ENCODE measurements around the gene GINS3. TPM values are rescaled to one million over a fixed set of nuclear protein-coding genes. Genes with fewer than 3 reads are reported as not detected.

Gene GINS3
- total RNA-seq, 3 donors from 2014 or later (not counting 1 experiment from before 2014, with no cell fraction given): 1.4 to 3.5 (median 2.2) TPM

GRCh38 chr16:58448890-58449289 lies 56.6 kb downstream of the GINS3 start:
- WGBS (ENCODE audit: insufficient coverage): 65% methylated on average over 2 of the region's 2 CpGs
- no peaks in the 10 kb centered on the region for H3K36me3 ChIP-seq (ENCODE audit: control insufficient read depth, insufficient read depth, low read length)
- H3K27ac Mint-ChIP-seq: no peak overlapping the region
- no peaks in the 10 kb centered on the region for H3K36me3 Mint-ChIP-seq
- peaks cover 12 to 17% of the 10 kb centered on the region in 2 donors for H3K4me1 Mint-ChIP-seq
- H3K4me1 ChIP-seq (ENCODE audit: control insufficient read depth, insufficient read depth, low read length): peaks cover 11% of the 10 kb centered on the region
- intact Hi-C loops (cut with micrococcal nuclease): no loop called here
- H3K4me3 ChIP-seq (ENCODE audit: low read length): no peak overlapping the region
- no peaks in the 10 kb centered on the region for H3K9me3 ChIP-seq (ENCODE audit: control insufficient read depth, insufficient read depth, low read length)
- H3K27me3 ChIP-seq (ENCODE audit: control insufficient read depth, insufficient read depth, low read length): no peaks in the 10 kb centered on the region
- TF ChIP-seq, protein P1, sequence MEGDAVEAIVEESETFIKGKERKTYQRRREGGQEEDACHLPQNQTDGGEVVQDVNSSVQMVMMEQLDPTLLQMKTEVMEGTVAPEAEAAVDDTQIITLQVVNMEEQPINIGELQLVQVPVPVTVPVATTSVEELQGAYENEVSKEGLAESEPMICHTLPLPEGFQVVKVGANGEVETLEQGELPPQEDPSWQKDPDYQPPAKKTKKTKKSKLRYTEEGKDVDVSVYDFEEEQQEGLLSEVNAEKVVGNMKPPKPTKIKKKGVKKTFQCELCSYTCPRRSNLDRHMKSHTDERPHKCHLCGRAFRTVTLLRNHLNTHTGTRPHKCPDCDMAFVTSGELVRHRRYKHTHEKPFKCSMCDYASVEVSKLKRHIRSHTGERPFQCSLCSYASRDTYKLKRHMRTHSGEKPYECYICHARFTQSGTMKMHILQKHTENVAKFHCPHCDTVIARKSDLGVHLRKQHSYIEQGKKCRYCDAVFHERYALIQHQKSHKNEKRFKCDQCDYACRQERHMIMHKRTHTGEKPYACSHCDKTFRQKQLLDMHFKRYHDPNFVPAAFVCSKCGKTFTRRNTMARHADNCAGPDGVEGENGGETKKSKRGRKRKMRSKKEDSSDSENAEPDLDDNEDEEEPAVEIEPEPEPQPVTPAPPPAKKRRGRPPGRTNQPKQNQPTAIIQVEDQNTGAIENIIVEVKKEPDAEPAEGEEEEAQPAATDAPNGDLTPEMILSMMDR (IDR thresholded peaks at IDR 0.05): no peak
- H3K4me3 Mint-ChIP-seq: no peak overlapping the region
- peaks cover 1 to 8% of the 10 kb centered on the region in 2 donors for H3K27me3 Mint-ChIP-seq (ENCODE audit: low read depth in 2 of 2)
- H3K27ac ChIP-seq (ENCODE audit: low read length): no peak overlapping the region
- ATAC-seq (no peak), DNase-seq (no peak)
- no peaks in the 10 kb centered on the region for H3K9me3 Mint-ChIP-seq

DNA sequence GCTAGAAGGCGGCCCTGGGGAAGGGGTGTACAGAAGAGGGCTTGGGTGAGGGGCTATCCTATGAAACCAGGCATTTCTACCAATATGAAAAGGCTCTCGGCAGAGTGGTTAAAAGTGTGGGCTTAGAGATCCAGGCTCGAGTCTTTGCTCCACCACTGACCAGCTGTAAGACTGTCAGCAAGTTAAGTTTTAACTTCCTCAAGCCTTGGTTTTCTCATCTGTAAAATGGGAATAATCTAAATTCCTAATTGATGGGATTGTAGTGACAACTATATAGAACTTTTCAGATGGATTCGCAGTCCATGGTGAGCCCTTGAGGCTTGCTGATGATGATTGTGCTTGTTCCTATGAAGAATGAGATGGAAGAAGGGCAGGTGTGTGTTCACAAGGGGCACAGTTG lies 57.0 kb downstream of the GINS3 start:
- Histone ChIP-seq H3K36me3 (ENCODE audit: control insufficient read depth, insufficient read depth, low read length) (no peaks in the 10 kb centered on the region), H3K27ac (ENCODE audit: low read length) (no peak overlapping the region), H3K27me3 (ENCODE audit: control insufficient read depth, insufficient read depth, low read length) (no peaks in the 10 kb centered on the region), H3K4me3 (ENCODE audit: low read length) (no peak overlapping the region), H3K9me3 (ENCODE audit: control insufficient read depth, insufficient read depth, low read length) (no peaks in the 10 kb centered on the region), H3K4me1 (ENCODE audit: control insufficient read depth, insufficient read depth, low read length) (peaks cover 11% of the 10 kb centered on the region)
- 83% methylated on average over 4 of the region's 4 CpGs for WGBS (ENCODE audit: insufficient coverage)
- no peaks in the 10 kb centered on the region for H3K9me3 Mint-ChIP-seq
- TF ChIP-seq, protein P1 (IDR thresholded peaks at IDR 0.05): no peak
- intact Hi-C loops (cut with micrococcal nuclease): no loop called here
- no peak for DNase-seq
- ATAC-seq: no peak
- H3K27me3 Mint-ChIP-seq (ENCODE audit: low read depth in 2 of 2): peaks cover 5 to 10% of the 10 kb centered on the region in 2 donors
- H3K4me1 Mint-ChIP-seq: peaks cover 12 to 17% of the 10 kb centered on the region in 2 donors
- no peak overlapping the region for H3K27ac Mint-ChIP-seq
- no peaks in the 10 kb centered on the region for H3K36me3 Mint-ChIP-seq
- H3K4me3 Mint-ChIP-seq: no peak overlapping the region

GRCh38 chr16:58449768-58450167 lies 57.5 kb downstream of the GINS3 start:
- H3K36me3 ChIP-seq (ENCODE audit: control insufficient read depth, insufficient read depth, low read length): no peaks in the 10 kb centered on the region
- DNase-seq: no peak
- no peaks in the 10 kb centered on the region for H3K36me3 Mint-ChIP-seq
- intact Hi-C loops (cut with micrococcal nuclease): no loop called here
- WGBS (ENCODE audit: insufficient coverage): 20% methylated on average over 3 of the region's 5 CpGs
- H3K4me1 ChIP-seq (ENCODE audit: control insufficient read depth, insufficient read depth, low read length): peaks cover 11% of the 10 kb centered on the region
- TF ChIP-seq, protein P1 (IDR thresholded peaks at IDR 0.05): no peak
- no peak overlapping the region for H3K27ac ChIP-seq (ENCODE audit: low read length)
- peak; percentile 70 to 99 (median 78) for ATAC-seq
- peak overlapping the region; percentile 32 for H3K4me3 Mint-ChIP-seq
- peaks cover 12 to 17% of the 10 kb centered on the region in 2 donors for H3K4me1 Mint-ChIP-seq
- no peak overlapping the region for H3K4me3 ChIP-seq (ENCODE audit: low read length)
- H3K27ac Mint-ChIP-seq: no peak overlapping the region
- no peaks in the 10 kb centered on the region for H3K27me3 ChIP-seq (ENCODE audit: control insufficient read depth, insufficient read depth, low read length)
- no peaks in the 10 kb centered on the region for H3K9me3 Mint-ChIP-seq
- peaks cover 10% of the 10 kb centered on the region in 2 donors for H3K27me3 Mint-ChIP-seq (ENCODE audit: low read depth in 2 of 2)
- H3K9me3 ChIP-seq (ENCODE audit: control insufficient read depth, insufficient read depth, low read length): no peaks in the 10 kb centered on the region

DNA sequence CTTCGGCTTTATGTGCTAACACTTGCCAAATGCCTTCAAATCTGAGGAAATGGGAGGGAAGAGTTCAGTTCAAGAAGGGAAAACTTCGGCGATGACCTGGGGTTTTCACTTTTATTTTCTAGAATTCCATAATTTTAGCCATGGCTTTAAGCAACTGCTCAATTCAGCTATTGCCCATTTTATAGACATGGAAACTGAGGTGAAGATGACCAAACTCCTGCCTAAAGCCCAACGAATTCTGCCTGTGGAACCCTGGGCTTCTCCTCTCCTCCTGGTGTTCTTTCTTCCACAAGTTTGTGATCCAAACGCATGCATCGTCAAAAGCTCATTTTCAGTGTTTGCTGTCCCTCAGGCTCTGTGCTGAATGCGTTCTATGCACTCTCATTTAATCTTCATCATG lies 58.3 kb downstream of the GINS3 start:
- peaks cover 12 to 17% of the 10 kb centered on the region in 2 donors for H3K4me1 Mint-ChIP-seq
- 86% methylated on average over 6 of the region's 7 CpGs for WGBS (ENCODE audit: insufficient coverage)
- H3K4me3 Mint-ChIP-seq: no peak overlapping the region
- no peaks in the 10 kb centered on the region for H3K9me3 ChIP-seq (ENCODE audit: control insufficient read depth, insufficient read depth, low read length)
- no peak overlapping the region for H3K27ac Mint-ChIP-seq
- H3K4me3 ChIP-seq (ENCODE audit: low read length): no peak overlapping the region
- DNase-seq: no peak
- intact Hi-C loops (cut with micrococcal nuclease): no loop called here
- H3K27me3 ChIP-seq (ENCODE audit: control insufficient read depth, insufficient read depth, low read length): no peaks in the 10 kb centered on the region
- no peaks in the 10 kb centered on the region for H3K36me3 ChIP-seq (ENCODE audit: control insufficient read depth, insufficient read depth, low read length)
- no peaks in the 10 kb centered on the region for H3K36me3 Mint-ChIP-seq
- H3K27me3 Mint-ChIP-seq (ENCODE audit: low read depth in 2 of 2): peaks cover 13 to 16% of the 10 kb centered on the region in 2 donors
- peaks cover 11% of the 10 kb centered on the region for H3K4me1 ChIP-seq (ENCODE audit: control insufficient read depth, insufficient read depth, low read length)
- H3K9me3 Mint-ChIP-seq: no peaks in the 10 kb centered on the region
- H3K27ac ChIP-seq (ENCODE audit: low read length): no peak overlapping the region
- TF ChIP-seq, protein P1 (IDR thresholded peaks at IDR 0.05): no peak
- ATAC-seq: no peak
